GM19240 (cell line): ENCODE measurements around the gene SRGN.
"Not testable (repeated sequence)": the region's sequence is repeated elsewhere in the genome, so short reads cannot be mapped to it uniquely, and the experiment has no call there.

ENCODE experiments used
- DNase-seq: peaks from one replicate; pipeline ENCODE4 v3.0.0; 2011; ENCODE audit warnings: low spot score; ENCODE audit not compliant: insufficient read length

The SRGN gene

GRCh38 chr10:69125554-69125953 is 37.7 kb downstream of the SRGN start:
- no peak for DNase-seq

GRCh38 chr10:69130251-69130650 is 42.3 kb downstream of the SRGN start:
- no peak for DNase-seq

GRCh38 chr10:69139961-69140360 is 52.1 kb downstream of the SRGN start:
- no peak for DNase-seq

- DNase-seq = no peak
Observed at GRCh38 chr10:69141304-69141703, 53.4 kb downstream of the SRGN start.

- DNase-seq = not testable (repeated sequence)
Observed at GRCh38 chr10:69142074-69142473, 54.2 kb downstream of the SRGN start.

- no peak for DNase-seq
Observed at GRCh38 chr10:69142983-69143382, 55.1 kb downstream of the SRGN start.

- no peak for DNase-seq
Observed at GRCh38 chr10:69145329-69145728, 57.4 kb downstream of the SRGN start.

GRCh38 chr10:69145864-69146263 is 58.0 kb downstream of the SRGN start:
- no peak for DNase-seq

GRCh38 chr10:69146759-69147158 is 58.9 kb downstream of the SRGN start:
- DNase-seq = no peak

GRCh38 chr10:69151984-69152383 is 64.1 kb downstream of the SRGN start:
- DNase-seq = no peak

- DNase-seq = no peak
Observed at GRCh38 chr10:69153227-69153626, 65.3 kb downstream of the SRGN start.
